Measurements from ENCODE around the gene KDM8.
A peak's percentile ranks its signal among the peaks of the same experiment; 100 is the strongest.

The KDM8 gene

GRCh38 chr16:27203507-27204311 is at the start of gene KDM8:
Gene KDM8 (plus strand): TSS chr16:27203526. CDS start chr16:27210124, 6,598 bp downstream.
- DNase-seq: peak; percentile 93 to 100 (median 99)

GRCh38 chr16:27154705-27155521 is 48.4 kb upstream of the KDM8 start:
- DNase-seq: peak in 30 of 51 donors; percentile 0 to 55 (median 6)

GRCh38 chr16:27156579-27156978 is 46.7 kb upstream of the KDM8 start:
- no peak for DNase-seq

- no peak for DNase-seq
These were observed 41.9 kb upstream of the KDM8 start for GRCh38 chr16:27161398-27161797.

GRCh38 chr16:27164352-27164751 is 39.0 kb upstream of the KDM8 start:
- no peak for DNase-seq

GRCh38 chr16:27165576-27165975 is 37.8 kb upstream of the KDM8 start:
- no peak for DNase-seq

- DNase-seq: no peak
These were observed 34.5 kb upstream of the KDM8 start for GRCh38 chr16:27168790-27169189.

GRCh38 chr16:27169511-27170071 is 33.7 kb upstream of the KDM8 start:
- DNase-seq: no peak

- DNase-seq: no peak
These were observed 31.7 kb upstream of the KDM8 start for GRCh38 chr16:27171584-27171983.

- no peak for DNase-seq
These were observed 29.3 kb upstream of the KDM8 start for GRCh38 chr16:27174007-27174406.

GRCh38 chr16:27174798-27175197 is 28.5 kb upstream of the KDM8 start:
- DNase-seq: no peak

- DNase-seq: no peak
These were observed 27.4 kb upstream of the KDM8 start for GRCh38 chr16:27175888-27176287.

GRCh38 chr16:27177031-27177774 is 26.1 kb upstream of the KDM8 start:
- DNase-seq: no peak

- DNase-seq: peak in 42 of 51 donors; percentile 1 to 69 (median 24)
These were observed 23.7 kb upstream of the KDM8 start for GRCh38 chr16:27179500-27180072.

- no peak for DNase-seq
These were observed 22.1 kb upstream of the KDM8 start for GRCh38 chr16:27181019-27181790.

- no peak for DNase-seq
These were observed 20.4 kb upstream of the KDM8 start for GRCh38 chr16:27182906-27183405.

- no peak for DNase-seq
These were observed 17.6 kb upstream of the KDM8 start for GRCh38 chr16:27185776-27186130.

- no peak for DNase-seq
These were observed 14.7 kb upstream of the KDM8 start for GRCh38 chr16:27188633-27189032.

GRCh38 chr16:27189335-27189972 is 13.9 kb upstream of the KDM8 start:
- no peak for DNase-seq
